ENCODE data around the gene IQCC.

The IQCC gene

GRCh38 chr1:32195972-32196823 is 9.3 kb upstream of the IQCC start:
- Histone ChIP-seq H3K9me3 (ENCODE audit: control insufficient read depth, insufficient read depth, low read depth, low read length) (no peaks in the 10 kb centered on the region), H3K4me1 (ENCODE audit: control insufficient read depth, insufficient read depth, low read length) (no peaks in the 10 kb centered on the region; the same call in 1 of the 2 replicates), H3K27ac (ENCODE audit: extremely low read depth, low read depth, low read length) (no peak overlapping the region), H3K36me3 (ENCODE audit: control insufficient read depth in 2 of 2, insufficient read depth in 1 of 2, low read length in 2 of 2) (peaks cover 16 to 79% of the 10 kb centered on the region in 2 experiments; a peak in 2 of 3 replicates), H3K4me3 (ENCODE audit: low read depth, low read length) (no peak overlapping the region)
- no peak for TF ChIP-seq ZNF514 (tag by site-specific recombination; IDR thresholded peaks at IDR 0.05)
- no peak for TF ChIP-seq ZSCAN23 (tag by site-specific recombination; IDR thresholded peaks at IDR 0.05)
- TF ChIP-seq ZNF777 (tag by site-specific recombination; IDR thresholded peaks at IDR 0.05; ENCODE audit: borderline replicate concordance): no peak
- TF ChIP-seq ZNF600 (tag by site-specific recombination; IDR thresholded peaks at IDR 0.05): peak; percentile 41
- TF ChIP-seq ZNF362 (tag by site-specific recombination; IDR thresholded peaks at IDR 0.05): peak; percentile 63; the same call in 1 of the 2 replicates
- TF ChIP-seq ZNF350 (tag by site-specific recombination; IDR thresholded peaks at IDR 0.05): no peak
- TF ChIP-seq ZBTB48 (tag by site-specific recombination; IDR thresholded peaks at IDR 0.05): no peak
- no peak for TF ChIP-seq GLI2 (tag by site-specific recombination; IDR thresholded peaks at IDR 0.05; ENCODE audit: borderline replicate concordance, low read depth)
- TF ChIP-seq ZNF324 (tag by site-specific recombination; IDR thresholded peaks at IDR 0.05): no peak
- TF ChIP-seq ZNF473 (tag by site-specific recombination; IDR thresholded peaks at IDR 0.05): no peak
- ChIA-PET CTCF (interaction anchor here (0.5 to 0.7 kb wide), 2 partner anchors 31 to 109 kb away, joined by 3 to 4 read pairs; no protein-coding TSS in a partner anchor), POLR2A (interaction anchor here (0.5 to 5.0 kb wide), 7 partner anchors 8 to 140 kb away, joined by 3 to 25 read pairs (median 4); partner anchors contain the start of genes MARCKSL1 and TXLNA)

DNA sequence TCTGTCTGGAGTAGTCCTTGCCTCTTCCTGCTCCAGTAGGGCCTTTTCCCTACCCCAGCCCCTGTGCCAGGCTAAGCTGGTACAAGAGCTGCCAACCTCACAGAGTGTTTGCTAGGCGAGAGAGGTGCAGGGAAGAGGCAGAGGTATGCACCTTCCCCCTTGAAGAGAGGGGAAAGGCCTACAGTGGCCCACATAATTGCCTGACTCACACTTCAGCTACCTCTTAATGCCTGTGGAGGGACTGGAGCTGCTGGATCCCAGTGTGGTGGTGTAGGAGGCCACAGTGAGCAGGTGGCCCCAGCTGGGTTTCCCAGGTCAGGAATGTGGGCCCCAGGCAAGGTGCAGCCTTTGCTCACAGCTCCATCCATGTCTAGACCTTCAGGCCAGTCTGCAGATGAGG is 8.4 kb upstream of the IQCC start:
- CTCF ChIA-PET: no interaction called here
- Histone ChIP-seq H3K4me1 (ENCODE audit: control insufficient read depth, insufficient read depth, low read length) (no peaks in the 10 kb centered on the region; the same call in 1 of the 2 replicates), H3K27ac (ENCODE audit: extremely low read depth, low read depth, low read length) (no peak overlapping the region)

More for the DNA sequence above, 8.4 kb upstream of the IQCC start:
- peaks cover 13 to 71% of the 10 kb centered on the region in 2 experiments; a peak in 2 of 3 replicates for H3K36me3 ChIP-seq (ENCODE audit: control insufficient read depth in 2 of 2, insufficient read depth in 1 of 2, low read length in 2 of 2)
- no peak overlapping the region for H3K4me3 ChIP-seq (ENCODE audit: low read depth, low read length)
- POLR2A ChIA-PET: interaction anchor here (0.7 to 5.0 kb wide), 8 partner anchors 9 to 139 kb away, joined by 3 to 25 read pairs (median 4); partner anchors contain the start of genes MARCKSL1 and TXLNA
- H3K9me3 ChIP-seq (ENCODE audit: control insufficient read depth, insufficient read depth, low read depth, low read length): no peaks in the 10 kb centered on the region
- TF ChIP-seq ZNF513 (tag by site-specific recombination; IDR thresholded peaks at IDR 0.05): no peak
- no peak for TF ChIP-seq ZNF214 (tag by site-specific recombination; IDR thresholded peaks at IDR 0.05; ENCODE audit: borderline replicate concordance)
- 0 out of 2 replicates have a peak, but pooled peaks have one; percentile 17 for TF ChIP-seq GLIS2 (tag by site-specific recombination; IDR thresholded peaks at IDR 0.05)
- TF ChIP-seq ZNF274 (IDR thresholded peaks at IDR 0.05; ENCODE audit: low read length): no peak
- no peak for TF ChIP-seq ZNF274 (tag by site-specific recombination; IDR thresholded peaks at IDR 0.05; ENCODE audit: borderline replicate concordance)
- TF ChIP-seq, protein P1, sequence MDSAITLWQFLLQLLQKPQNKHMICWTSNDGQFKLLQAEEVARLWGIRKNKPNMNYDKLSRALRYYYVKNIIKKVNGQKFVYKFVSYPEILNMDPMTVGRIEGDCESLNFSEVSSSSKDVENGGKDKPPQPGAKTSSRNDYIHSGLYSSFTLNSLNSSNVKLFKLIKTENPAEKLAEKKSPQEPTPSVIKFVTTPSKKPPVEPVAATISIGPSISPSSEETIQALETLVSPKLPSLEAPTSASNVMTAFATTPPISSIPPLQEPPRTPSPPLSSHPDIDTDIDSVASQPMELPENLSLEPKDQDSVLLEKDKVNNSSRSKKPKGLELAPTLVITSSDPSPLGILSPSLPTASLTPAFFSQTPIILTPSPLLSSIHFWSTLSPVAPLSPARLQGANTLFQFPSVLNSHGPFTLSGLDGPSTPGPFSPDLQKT (IDR thresholded peaks at IDR 0.05; ENCODE audit: borderline replicate concordance, low read depth, low read length): no peak
- TF ChIP-seq ZIC2 (tag by site-specific recombination; IDR thresholded peaks at IDR 0.05): peak; percentile 20; the same call in 1 of the 2 replicates
- TF ChIP-seq, protein P2, sequence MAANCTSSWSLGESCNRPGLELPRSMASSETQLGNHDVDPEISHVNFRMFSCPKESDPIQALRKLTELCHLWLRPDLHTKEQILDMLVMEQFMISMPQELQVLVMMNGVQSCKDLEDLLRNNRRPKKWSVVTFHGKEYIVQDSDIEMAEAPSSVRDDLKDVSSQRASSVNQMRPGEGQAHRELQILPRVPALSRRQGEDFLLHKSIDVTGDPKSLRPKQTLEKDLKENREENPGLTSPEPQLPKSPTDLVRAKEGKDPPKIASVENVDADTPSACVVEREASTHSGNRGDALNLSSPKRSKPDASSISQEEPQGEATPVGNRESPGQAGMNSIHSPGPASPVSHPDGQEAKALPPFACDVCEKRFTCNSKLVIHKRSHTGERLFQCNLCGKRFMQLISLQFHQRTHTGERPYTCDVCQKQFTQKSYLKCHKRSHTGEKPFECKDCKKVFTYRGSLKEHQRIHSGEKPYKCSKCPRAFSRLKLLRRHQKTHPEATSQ (tag by site-specific recombination; IDR thresholded peaks at IDR 0.05): no peak
- TF ChIP-seq ZNF791 (tag by site-specific recombination; IDR thresholded peaks at IDR 0.05): no peak
- TF ChIP-seq ZNF768 (tag by site-specific recombination; IDR thresholded peaks at IDR 0.05): no peak
- TF ChIP-seq ZNF146 (tag by site-specific recombination; IDR thresholded peaks at IDR 0.05): no peak
- TF ChIP-seq ZNF175 (tag by site-specific recombination; IDR thresholded peaks at IDR 0.05): no peak
- no peak for TF ChIP-seq YY2 (tag by site-specific recombination; IDR thresholded peaks at IDR 0.05)
- TF ChIP-seq ZNF623 (tag by site-specific recombination; IDR thresholded peaks at IDR 0.05): no peak
- 0 out of 2 replicates have a peak, but pooled peaks have one; percentile 35 for TF ChIP-seq HIC1 (tag by site-specific recombination; IDR thresholded peaks at IDR 0.05)
- TF ChIP-seq ZNF239 (tag by site-specific recombination; IDR thresholded peaks at IDR 0.05): no peak
- TF ChIP-seq ZNF366 (tag by site-specific recombination; conservative IDR thresholded peaks at IDR 0.05): 0 out of 2 replicates have a peak, but pooled peaks have one; percentile 22
- no peak for TF ChIP-seq SP7 (tag by site-specific recombination; IDR thresholded peaks at IDR 0.05)
